Activated CD8-positive, alpha-beta memory T cell treated with anti-CD3 and anti-CD28 coated beads, Interleukin-2, amount 10 ng/mL, durations not matched to agents 7 days and 5 days (primary cell): ENCODE results near the gene MRO. TPM values are rescaled to one million over a fixed set of nuclear protein-coding genes. Genes with fewer than 3 reads are reported as not detected.

Experiments used
- total RNA-seq, 2 experiments: library from RNA; stranded (reverse); gene quantifications; one replicate each; pipeline ENCODE4 v1.2.3, GENCODE V29; 2021

MRO gene
- total RNA-seq, 2 experiments from 2014 or later, result not detected

Other genes starting within 250 kb of the MRO start
- 10 to 100 TPM; 77.2 to 86.9 TPM for gene ME2, start 59.1 kb upstream of the MRO start, total RNA-seq
- gene ELAC1, start 148.0 kb upstream of the MRO start, total RNA-seq, result 10 to 100 TPM in 1 of 2 experiments, 1 to 10 TPM in 1; 7.6 to 10.3 TPM
- 10 to 100 TPM; 66.8 to 72.7 TPM for gene SMAD4, start 210.2 kb upstream of the MRO start, total RNA-seq